ENCODE measurements around the gene HMSD. TPM values are rescaled to one million over a fixed set of nuclear protein-coding genes. Genes with fewer than 3 reads are reported as not detected.
"Not testable (repeated sequence)": the region's sequence is repeated elsewhere in the genome, so short reads cannot be mapped to it uniquely, and the experiment has no call there.

Gene HMSD
- total RNA-seq, 4 donors from 2014 or later, result not detected

DNA sequence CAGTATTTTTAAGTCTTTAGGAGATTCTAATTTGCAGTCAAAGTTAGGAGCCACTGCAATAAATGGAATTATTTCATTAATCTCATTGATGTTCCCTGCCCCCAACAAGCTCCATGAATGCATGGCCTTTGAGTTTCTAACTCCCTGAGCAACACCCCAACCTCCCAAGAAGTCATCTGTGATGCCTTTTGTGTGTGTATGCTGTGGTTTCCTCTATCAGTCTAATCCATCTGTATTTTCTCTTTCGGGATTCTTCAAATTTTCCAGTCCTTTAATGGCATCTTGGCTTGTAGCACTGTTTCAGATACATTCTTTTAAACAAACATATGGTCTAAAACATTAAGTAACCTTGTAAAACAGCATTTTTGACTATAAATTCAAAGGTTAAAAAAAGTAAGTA, 24.6 kb upstream of the HMSD start:
- H3K27ac ChIP-seq, result no peak overlapping the region
- no peaks in the 10 kb centered on the region for H3K27me3 ChIP-seq
- TF ChIP-seq POLR2A (IDR thresholded peaks at IDR 0.05) (no peak), EP300 (IDR thresholded peaks at IDR 0.05) (no peak), POLR2AphosphoS5 (IDR thresholded peaks at IDR 0.05) (no peak)
- TF ChIP-seq, protein P1, sequence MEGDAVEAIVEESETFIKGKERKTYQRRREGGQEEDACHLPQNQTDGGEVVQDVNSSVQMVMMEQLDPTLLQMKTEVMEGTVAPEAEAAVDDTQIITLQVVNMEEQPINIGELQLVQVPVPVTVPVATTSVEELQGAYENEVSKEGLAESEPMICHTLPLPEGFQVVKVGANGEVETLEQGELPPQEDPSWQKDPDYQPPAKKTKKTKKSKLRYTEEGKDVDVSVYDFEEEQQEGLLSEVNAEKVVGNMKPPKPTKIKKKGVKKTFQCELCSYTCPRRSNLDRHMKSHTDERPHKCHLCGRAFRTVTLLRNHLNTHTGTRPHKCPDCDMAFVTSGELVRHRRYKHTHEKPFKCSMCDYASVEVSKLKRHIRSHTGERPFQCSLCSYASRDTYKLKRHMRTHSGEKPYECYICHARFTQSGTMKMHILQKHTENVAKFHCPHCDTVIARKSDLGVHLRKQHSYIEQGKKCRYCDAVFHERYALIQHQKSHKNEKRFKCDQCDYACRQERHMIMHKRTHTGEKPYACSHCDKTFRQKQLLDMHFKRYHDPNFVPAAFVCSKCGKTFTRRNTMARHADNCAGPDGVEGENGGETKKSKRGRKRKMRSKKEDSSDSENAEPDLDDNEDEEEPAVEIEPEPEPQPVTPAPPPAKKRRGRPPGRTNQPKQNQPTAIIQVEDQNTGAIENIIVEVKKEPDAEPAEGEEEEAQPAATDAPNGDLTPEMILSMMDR (IDR thresholded peaks at IDR 0.05), result no peak
- H3K4me1 ChIP-seq, result no peaks in the 10 kb centered on the region
- no peaks in the 10 kb centered on the region for H3K36me3 ChIP-seq
- H3K4me3 ChIP-seq, result no peak overlapping the region
- no peak for DNase-seq (ENCODE audit: low spot score in 2 of 2)
- H3K9me3 ChIP-seq, result no peaks in the 10 kb centered on the region
- 52% methylated on average over 1 of the region's 1 CpG for WGBS

DNA sequence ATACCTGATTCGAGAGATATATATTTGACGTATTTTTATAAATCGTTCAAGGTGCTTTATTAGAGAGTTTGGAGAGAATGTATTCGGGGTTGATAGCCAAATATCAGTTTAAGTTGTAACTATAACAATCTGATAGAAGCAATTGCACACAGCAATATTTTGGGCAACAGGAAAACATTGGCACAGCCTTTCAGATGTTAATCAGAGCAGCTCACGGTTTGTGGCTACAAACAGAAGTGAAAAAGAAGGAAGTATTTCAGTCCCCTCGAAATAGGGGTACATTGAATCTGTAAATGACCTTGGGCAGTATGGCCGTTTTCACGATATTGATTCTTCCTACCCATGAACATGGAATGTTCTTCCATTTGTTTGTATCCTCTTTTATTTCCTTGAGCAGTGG, 20.8 kb upstream of the HMSD start:
- WGBS, result 76% methylated on average over 8 of the region's 8 CpGs
- Histone ChIP-seq H3K27me3 (no peaks in the 10 kb centered on the region), H3K36me3 (no peaks in the 10 kb centered on the region), H3K27ac (no peak overlapping the region), H3K9me3 (no peaks in the 10 kb centered on the region), H3K4me1 (no peaks in the 10 kb centered on the region), H3K4me3 (no peak overlapping the region)
- TF ChIP-seq POLR2AphosphoS5 (IDR thresholded peaks at IDR 0.05), result no peak
- no peak for TF ChIP-seq POLR2A (IDR thresholded peaks at IDR 0.05)
- TF ChIP-seq EP300 (IDR thresholded peaks at IDR 0.05), result no peak
- TF ChIP-seq, protein P1 (IDR thresholded peaks at IDR 0.05), result no peak
- DNase-seq (ENCODE audit: low spot score in 2 of 2), result no peak

DNA sequence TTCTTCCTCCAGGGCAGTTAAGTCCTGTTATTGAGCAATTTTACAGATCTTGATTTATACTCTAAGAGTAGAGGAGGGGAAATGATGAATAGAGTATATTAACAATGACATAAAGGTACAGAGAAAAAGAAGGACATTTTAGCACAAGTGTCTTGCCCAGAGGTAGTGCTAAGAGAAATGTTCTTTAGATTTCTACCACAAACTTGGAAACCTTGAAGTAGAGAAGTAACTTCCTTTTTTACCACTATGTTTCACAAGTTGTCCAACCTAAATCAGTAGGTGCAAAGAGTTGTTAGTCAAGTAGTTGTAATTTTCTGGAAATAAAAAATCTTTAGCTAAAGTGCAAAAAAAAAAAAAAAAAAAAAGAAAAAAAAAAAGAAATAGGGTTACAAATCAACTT, 19.7 kb upstream of the HMSD start:
- not testable (repeated sequence) for H3K4me3 ChIP-seq; H3K36me3 ChIP-seq; H3K4me1 ChIP-seq; H3K27me3 ChIP-seq; DNase-seq (ENCODE audit: low spot score in 2 of 2); H3K27ac ChIP-seq; H3K9me3 ChIP-seq

DNA sequence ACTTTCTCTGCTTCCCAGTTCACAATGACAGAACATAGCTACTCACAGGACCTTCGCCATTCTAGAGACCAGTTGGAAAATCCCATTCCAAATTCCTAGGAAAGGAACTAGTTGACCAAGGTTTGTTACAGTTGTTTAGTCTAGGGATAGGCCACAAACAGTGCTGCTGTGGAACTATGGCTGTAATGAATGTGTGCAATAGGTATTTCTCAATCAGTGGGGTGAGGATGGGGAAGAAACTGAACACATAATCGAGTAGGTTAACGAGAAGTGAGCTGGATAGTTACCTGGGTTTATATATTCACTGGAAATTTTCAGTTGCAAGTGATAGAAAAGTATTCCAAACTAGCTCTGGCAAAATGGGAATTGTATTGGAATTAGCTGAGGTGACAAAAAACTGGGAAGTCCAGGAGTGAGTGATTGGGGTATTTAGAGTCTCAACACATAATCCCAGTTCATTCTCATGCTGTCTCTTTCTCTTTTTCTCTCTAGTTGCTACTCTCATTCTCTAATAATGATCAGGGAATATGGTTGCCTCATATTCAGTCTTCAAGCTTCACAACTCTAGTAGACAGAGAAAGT, 18.2 kb upstream of the HMSD start:
- no peak overlapping the region for H3K4me3 ChIP-seq
- peaks cover 2% of the 10 kb centered on the region for H3K4me1 ChIP-seq
- 81% methylated on average over 3 of the region's 3 CpGs for WGBS
- DNase-seq (ENCODE audit: low spot score in 2 of 2), result no peak
- no peaks in the 10 kb centered on the region for H3K9me3 ChIP-seq
- TF ChIP-seq POLR2AphosphoS5 (IDR thresholded peaks at IDR 0.05) (no peak), POLR2A (IDR thresholded peaks at IDR 0.05) (no peak), EP300 (IDR thresholded peaks at IDR 0.05) (no peak)
- TF ChIP-seq, protein P1 (IDR thresholded peaks at IDR 0.05), result no peak
- H3K36me3 ChIP-seq, result no peaks in the 10 kb centered on the region
- H3K27ac ChIP-seq, result no peak overlapping the region
- H3K27me3 ChIP-seq, result no peaks in the 10 kb centered on the region

DNA sequence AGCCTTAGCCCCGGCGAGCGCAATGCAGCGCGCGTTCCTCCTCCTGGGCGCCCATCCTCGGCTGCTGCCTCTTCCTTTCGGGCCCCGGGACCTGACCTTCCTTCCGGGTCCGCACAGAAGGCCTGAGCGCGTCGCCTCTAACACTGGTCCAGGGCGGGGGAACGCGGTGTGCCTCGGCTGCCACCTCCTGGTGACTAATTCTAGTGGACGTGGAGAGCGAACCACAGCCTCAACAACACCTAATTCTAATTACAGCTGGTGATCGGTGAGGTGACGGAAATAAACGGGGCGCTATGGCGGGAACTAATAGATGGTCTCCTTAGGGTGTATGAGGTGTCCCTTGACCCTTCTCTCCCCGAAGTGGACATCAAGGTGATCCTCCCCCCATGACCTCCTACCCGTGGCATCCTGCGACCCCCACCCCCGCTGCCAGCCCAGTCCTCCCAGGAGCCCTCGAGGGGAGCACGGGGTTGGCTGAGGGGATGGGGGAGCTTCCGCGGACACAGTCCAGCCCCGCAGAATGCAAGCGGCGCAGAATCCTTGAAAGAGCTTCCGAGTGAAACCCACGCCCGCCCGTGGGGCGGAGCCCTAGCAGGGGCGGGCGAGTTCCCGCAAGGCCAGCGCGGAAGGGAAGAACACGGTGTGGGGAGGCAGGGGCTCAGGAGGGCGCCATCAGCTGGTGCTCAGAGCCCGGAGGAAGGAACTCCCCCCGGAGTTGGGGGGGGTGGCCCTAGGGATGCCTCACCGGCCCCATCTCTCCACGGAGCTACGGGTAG, 12.8 kb upstream of the HMSD start:
- peak; percentile 89 to 90 for DNase-seq (ENCODE audit: low spot score in 2 of 2)

More for the DNA sequence above, 12.8 kb upstream of the HMSD start:
- H3K27ac ChIP-seq, result no peak overlapping the region
- no peaks in the 10 kb centered on the region for H3K36me3 ChIP-seq
- TF ChIP-seq POLR2A (IDR thresholded peaks at IDR 0.05) (no peak), EP300 (IDR thresholded peaks at IDR 0.05) (no peak), POLR2AphosphoS5 (IDR thresholded peaks at IDR 0.05) (no peak)
- TF ChIP-seq, protein P1 (IDR thresholded peaks at IDR 0.05), result peak; percentile 43 to 73
- H3K4me1 ChIP-seq, result peaks cover 14% of the 10 kb centered on the region
- H3K27me3 ChIP-seq, result peaks cover 8% of the 10 kb centered on the region
- under 1% methylated on average over 27 of the region's 54 CpGs for WGBS
- H3K9me3 ChIP-seq, result no peaks in the 10 kb centered on the region
- peak overlapping the region; percentile 64 for H3K4me3 ChIP-seq

Measured in suprapubic skin (tissue), 4 donors.